Central memory CD4-positive, alpha-beta T cell (primary cell): ENCODE results near the gene MYO5C.

ENCODE experiments used
- DNase-seq: peaks from one replicate; pipeline ENCODE4 v3.0.0; 2022

MYO5C gene

GRCh38 chr15:52207191-52207590, 88.4 kb downstream of the MYO5C start:
- no peak for DNase-seq

GRCh38 chr15:52206446-52206845, 89.2 kb downstream of the MYO5C start:
- no peak for DNase-seq

GRCh38 chr15:52204657-52205056, 90.9 kb downstream of the MYO5C start:
- no peak for DNase-seq

- no peak for DNase-seq
Measured at GRCh38 chr15:52200831-52201365, 94.7 kb downstream of the MYO5C start.

- no peak for DNase-seq
Measured at GRCh38 chr15:52199271-52199670, 96.3 kb downstream of the MYO5C start.

- DNase-seq, result no peak
Measured at GRCh38 chr15:52196891-52197290, 98.7 kb downstream of the MYO5C start.

- no peak for DNase-seq
Measured at GRCh38 chr15:52193791-52194190, 101.8 kb downstream of the MYO5C start.

GRCh38 chr15:52193321-52193720, 102.3 kb downstream of the MYO5C start:
- no peak for DNase-seq

- DNase-seq, result no peak
Measured at GRCh38 chr15:52191207-52191606, 104.4 kb downstream of the MYO5C start, which contains the start of gene GNB5. Gene GNB5, minus strand, starts transcription at chr15:52191392. Its CDS starts 6,716 bp downstream, at chr15:52184676.

- DNase-seq, result no peak
Measured at GRCh38 chr15:52186651-52187486, 108.7 kb downstream of the MYO5C start.

- DNase-seq, result no peak
Measured at GRCh38 chr15:52185151-52185561, 110.4 kb downstream of the MYO5C start.

GRCh38 chr15:52184721-52185120, 110.9 kb downstream of the MYO5C start:
- DNase-seq, result no peak

GRCh38 chr15:52183562-52184173, 111.9 kb downstream of the MYO5C start:
- DNase-seq, result no peak

GRCh38 chr15:52181938-52182780, 113.4 kb downstream of the MYO5C start:
- DNase-seq, result no peak

GRCh38 chr15:52180851-52181450, 114.7 kb downstream of the MYO5C start:
- no peak for DNase-seq

- peak; percentile 73 for DNase-seq
Measured at GRCh38 chr15:52180196-52180835, 115.3 kb downstream of the MYO5C start.

- DNase-seq, result peak; percentile 88
Measured at GRCh38 chr15:52179278-52180195, 116.1 kb downstream of the MYO5C start.

GRCh38 chr15:52178765-52179164, 116.8 kb downstream of the MYO5C start:
- DNase-seq, result no peak

- no peak for DNase-seq
Measured at GRCh38 chr15:52172869-52173268, 122.7 kb downstream of the MYO5C start.

- no peak for DNase-seq
Measured at GRCh38 chr15:52171807-52172206, 123.8 kb downstream of the MYO5C start.

GRCh38 chr15:52171386-52171785, 124.2 kb downstream of the MYO5C start:
- DNase-seq, result peak; percentile 13
